GM11168 (cell line): ENCODE results near the gene MBTPS1.

Source experiments
- in situ Hi-C: fragments of 300-500 bp; cut with MboI; formaldehyde crosslinking; loops from one replicate; pipeline ENCODE4 v1.12.0; 2022; ENCODE audit warnings: low sequenced_read_pairs; ENCODE audit not compliant: unreplicated experiment

MBTPS1 gene

GRCh38 chr16:84116720-84117493 lies at the start of gene MBTPS1:
TSS of gene MBTPS1 (minus strand) at chr16:84116942. CDS start at chr16:84101783, 15,159 bp downstream.
- in situ Hi-C loops = no loop called here

GRCh38 chr16:84165746-84166145 lies 49.0 kb upstream of the MBTPS1 start:
- in situ Hi-C loops = no loop called here

GRCh38 chr16:84161801-84162200 lies 45.1 kb upstream of the MBTPS1 start:
- in situ Hi-C loops = no loop called here

- in situ Hi-C loops = no loop called here
These were observed 44.3 kb upstream of the MBTPS1 start for GRCh38 chr16:84161037-84161436.

- in situ Hi-C loops = no loop called here
These were observed 43.1 kb upstream of the MBTPS1 start for GRCh38 chr16:84159800-84160199.

- in situ Hi-C loops = no loop called here
These were observed 42.3 kb upstream of the MBTPS1 start for GRCh38 chr16:84159007-84159406.

GRCh38 chr16:84156342-84156784 lies 39.6 kb upstream of the MBTPS1 start:
- in situ Hi-C loops = no loop called here

- in situ Hi-C loops = no loop called here
These were observed 39.0 kb upstream of the MBTPS1 start for GRCh38 chr16:84155771-84156170.

- in situ Hi-C loops = no loop called here
These were observed 38.5 kb upstream of the MBTPS1 start for GRCh38 chr16:84155226-84155625.

GRCh38 chr16:84153660-84154214 lies 37.0 kb upstream of the MBTPS1 start:
- in situ Hi-C loops = no loop called here

GRCh38 chr16:84150926-84151325 lies 34.2 kb upstream of the MBTPS1 start:
- in situ Hi-C loops = no loop called here

- in situ Hi-C loops = no loop called here
These were observed 28.3 kb upstream of the MBTPS1 start, which contains the start of the genes DNAAF1 and HSDL1 for GRCh38 chr16:84144859-84145639. TSS of gene DNAAF1 (plus strand) at chr16:84145308. CDS start at chr16:84145441, 133 bp downstream. TSS of gene HSDL1 (minus strand) at chr16:84145177. CDS start at chr16:84131321, 13,856 bp downstream.

- in situ Hi-C loops = no loop called here
These were observed 27.6 kb upstream of the MBTPS1 start for GRCh38 chr16:84144209-84144858.

GRCh38 chr16:84143784-84144199 lies 27.1 kb upstream of the MBTPS1 start:
- in situ Hi-C loops = no loop called here

- in situ Hi-C loops = no loop called here
These were observed 26.3 kb upstream of the MBTPS1 start for GRCh38 chr16:84143081-84143480.

- in situ Hi-C loops = no loop called here
These were observed 24.5 kb upstream of the MBTPS1 start for GRCh38 chr16:84141143-84141670.

GRCh38 chr16:84139628-84140258 lies 23.0 kb upstream of the MBTPS1 start:
- in situ Hi-C loops = no loop called here

- in situ Hi-C loops = no loop called here
These were observed 22.3 kb upstream of the MBTPS1 start for GRCh38 chr16:84138824-84139627.

- in situ Hi-C loops = no loop called here
These were observed 21.7 kb upstream of the MBTPS1 start for GRCh38 chr16:84138500-84138823.
